ENCODE data around the gene TVP23C. TPM values are rescaled to one million over a fixed set of nuclear protein-coding genes. Genes with fewer than 3 reads are reported as not detected.
A peak's percentile ranks its signal among the peaks of the same experiment; 100 is the strongest.
"Not testable (repeated sequence)": the region's sequence is repeated elsewhere in the genome, so short reads cannot be mapped to it uniquely, and the experiment has no call there.

The TVP23C gene
- polyA plus RNA-seq, 12 donors = 5.0 to 15.6 (median 8.0) TPM; not detected in 2

- not testable (repeated sequence) for DNase-seq
Measured at GRCh38 chr17:15533122-15533521, 30.2 kb downstream of the TVP23C start.

- peak; percentile 26 for DNase-seq
Measured at GRCh38 chr17:15526292-15527218, 36.7 kb downstream of the TVP23C start.

- DNase-seq = not testable (repeated sequence)
Measured at GRCh38 chr17:15524990-15525985, 38.0 kb downstream of the TVP23C start.

- DNase-seq = no peak
Measured at GRCh38 chr17:15516150-15516549, 47.1 kb downstream of the TVP23C start.

GRCh38 chr17:15514469-15514868 is 48.8 kb downstream of the TVP23C start:
- DNase-seq = no peak

GRCh38 chr17:15513856-15514459 is 49.3 kb downstream of the TVP23C start:
- DNase-seq = no peak

GRCh38 chr17:15513058-15513791 is 50.1 kb downstream of the TVP23C start:
- peak; percentile 16 for DNase-seq

- no peak for DNase-seq
Measured at GRCh38 chr17:15512071-15512709, 51.1 kb downstream of the TVP23C start.

GRCh38 chr17:15511142-15511541 is 52.1 kb downstream of the TVP23C start:
- DNase-seq = no peak

- no peak for DNase-seq
Measured at GRCh38 chr17:15510361-15510760, 52.9 kb downstream of the TVP23C start.

GRCh38 chr17:15509095-15509494 is 54.2 kb downstream of the TVP23C start:
- DNase-seq = no peak

GRCh38 chr17:15508466-15508865 is 54.8 kb downstream of the TVP23C start:
- DNase-seq = no peak

- no peak for DNase-seq
Measured at GRCh38 chr17:15507896-15508295, 55.4 kb downstream of the TVP23C start.

GRCh38 chr17:15507001-15507400 is 56.3 kb downstream of the TVP23C start:
- no peak for DNase-seq

- not testable (repeated sequence) for DNase-seq
Measured at GRCh38 chr17:15505708-15506107, 57.6 kb downstream of the TVP23C start.

- DNase-seq = no peak
Measured at GRCh38 chr17:15503731-15504130, 59.6 kb downstream of the TVP23C start.

- DNase-seq = peak; percentile 94
Measured at GRCh38 chr17:15502369-15503112, 60.7 kb downstream of the TVP23C start.

GRCh38 chr17:15501793-15502192 is 61.5 kb downstream of the TVP23C start:
- DNase-seq = no peak

- no peak for DNase-seq
Measured at GRCh38 chr17:15501282-15501681, 62.0 kb downstream of the TVP23C start.

GRCh38 chr17:15498107-15498506 is 65.2 kb downstream of the TVP23C start:
- DNase-seq = no peak

Measured in muscle of arm (tissue), 12 donors.